DMS 273 treated with DMSO at 0.1 percent for 48 hours (cell line): ENCODE measurements around the gene CHURC1.

ENCODE experiments used
- DNase-seq: peaks from one replicate; lab custom pipeline; 2025; lab: John Stamatoyannopoulos, UW

Gene CHURC1

GRCh38 chr14:64938972-64939816 lies 24.9 kb downstream of the CHURC1 start:
- no peak for DNase-seq

- DNase-seq: no peak
Measured at GRCh38 chr14:64939817-64940190, 25.5 kb downstream of the CHURC1 start.

GRCh38 chr14:64940336-64940910 lies 26.2 kb downstream of the CHURC1 start:
- no peak for DNase-seq

GRCh38 chr14:64942531-64943111 lies 28.4 kb downstream of the CHURC1 start, which contains the start of gene GPX2:
GPX2 (minus strand) TSS chr14:64942745; CDS start chr14:64942726, 19 bp downstream.
- no peak for DNase-seq

- no peak for DNase-seq
Measured at GRCh38 chr14:64943556-64943955, 29.3 kb downstream of the CHURC1 start.

- no peak for DNase-seq
Measured at GRCh38 chr14:64944041-64944440, 29.8 kb downstream of the CHURC1 start.

GRCh38 chr14:64944861-64945260 lies 30.6 kb downstream of the CHURC1 start:
- DNase-seq: no peak

- DNase-seq: no peak
Measured at GRCh38 chr14:64945431-64946178, 31.4 kb downstream of the CHURC1 start.

GRCh38 chr14:64946310-64947045 lies 32.2 kb downstream of the CHURC1 start:
- DNase-seq: no peak

GRCh38 chr14:64947710-64948611 lies 33.7 kb downstream of the CHURC1 start:
- DNase-seq: no peak

- no peak for DNase-seq
Measured at GRCh38 chr14:64948612-64949210, 34.5 kb downstream of the CHURC1 start.

- DNase-seq: no peak
Measured at GRCh38 chr14:64950889-64951288, 36.6 kb downstream of the CHURC1 start.

GRCh38 chr14:64951291-64951690 lies 37.0 kb downstream of the CHURC1 start:
- no peak for DNase-seq

- no peak for DNase-seq
Measured at GRCh38 chr14:64951724-64952123, 37.5 kb downstream of the CHURC1 start.

GRCh38 chr14:64952598-64953309 lies 38.5 kb downstream of the CHURC1 start:
- DNase-seq: no peak

GRCh38 chr14:64953310-64953654 lies 39.0 kb downstream of the CHURC1 start:
- DNase-seq: no peak

GRCh38 chr14:64953661-64954060 lies 39.4 kb downstream of the CHURC1 start:
- no peak for DNase-seq

- no peak for DNase-seq
Measured at GRCh38 chr14:64954491-64955240, 40.4 kb downstream of the CHURC1 start.

GRCh38 chr14:64955297-64955696 lies 41.0 kb downstream of the CHURC1 start:
- DNase-seq: no peak
